ENCODE results near the gene COL9A3.

The COL9A3 gene

DNA sequence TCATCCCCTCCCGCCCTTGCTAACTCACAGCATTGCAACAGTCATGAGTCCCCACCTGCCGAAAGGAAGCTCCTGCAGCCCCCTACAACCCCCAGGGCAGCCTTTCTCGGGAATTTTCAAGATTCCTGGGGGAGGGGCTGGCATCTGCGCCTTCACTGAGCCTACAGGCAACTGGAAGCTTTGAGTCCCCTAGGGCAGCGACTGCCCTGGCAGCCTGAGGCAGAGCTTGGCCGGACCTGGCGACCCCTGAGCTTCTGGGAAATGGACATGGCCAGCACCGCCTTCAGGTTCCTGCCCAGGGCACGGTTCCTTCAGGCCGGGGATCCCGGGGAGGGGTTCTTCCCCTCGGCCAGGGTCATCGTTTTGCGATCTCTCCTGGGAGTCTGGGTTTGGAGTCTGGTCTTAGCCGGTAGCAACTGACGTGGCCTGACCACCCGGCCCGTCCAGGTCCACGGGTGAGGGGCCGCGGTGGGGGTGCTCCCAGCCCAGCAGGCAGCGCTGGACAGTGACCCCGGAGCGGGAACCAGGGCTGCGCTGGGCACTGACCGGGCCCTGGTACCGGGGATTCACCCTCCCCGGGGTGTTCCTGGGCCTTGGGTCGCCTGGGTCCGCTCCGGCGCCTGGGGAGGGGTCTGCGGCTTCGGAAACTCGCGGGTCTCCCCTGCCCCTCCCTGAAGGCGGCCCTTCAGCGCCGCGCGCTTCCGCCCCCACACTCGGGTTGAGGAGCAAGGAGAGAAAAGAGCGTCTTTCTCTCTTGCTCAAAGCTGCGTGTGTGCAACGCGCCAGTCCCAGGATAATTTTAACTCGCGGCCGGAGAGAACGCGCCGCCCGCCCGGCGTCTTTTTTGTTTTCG is 593 bp upstream of the COL9A3 start:
- TF ChIP-seq, protein P1, sequence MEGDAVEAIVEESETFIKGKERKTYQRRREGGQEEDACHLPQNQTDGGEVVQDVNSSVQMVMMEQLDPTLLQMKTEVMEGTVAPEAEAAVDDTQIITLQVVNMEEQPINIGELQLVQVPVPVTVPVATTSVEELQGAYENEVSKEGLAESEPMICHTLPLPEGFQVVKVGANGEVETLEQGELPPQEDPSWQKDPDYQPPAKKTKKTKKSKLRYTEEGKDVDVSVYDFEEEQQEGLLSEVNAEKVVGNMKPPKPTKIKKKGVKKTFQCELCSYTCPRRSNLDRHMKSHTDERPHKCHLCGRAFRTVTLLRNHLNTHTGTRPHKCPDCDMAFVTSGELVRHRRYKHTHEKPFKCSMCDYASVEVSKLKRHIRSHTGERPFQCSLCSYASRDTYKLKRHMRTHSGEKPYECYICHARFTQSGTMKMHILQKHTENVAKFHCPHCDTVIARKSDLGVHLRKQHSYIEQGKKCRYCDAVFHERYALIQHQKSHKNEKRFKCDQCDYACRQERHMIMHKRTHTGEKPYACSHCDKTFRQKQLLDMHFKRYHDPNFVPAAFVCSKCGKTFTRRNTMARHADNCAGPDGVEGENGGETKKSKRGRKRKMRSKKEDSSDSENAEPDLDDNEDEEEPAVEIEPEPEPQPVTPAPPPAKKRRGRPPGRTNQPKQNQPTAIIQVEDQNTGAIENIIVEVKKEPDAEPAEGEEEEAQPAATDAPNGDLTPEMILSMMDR (IDR thresholded peaks at IDR 0.05): no peak

DNA sequence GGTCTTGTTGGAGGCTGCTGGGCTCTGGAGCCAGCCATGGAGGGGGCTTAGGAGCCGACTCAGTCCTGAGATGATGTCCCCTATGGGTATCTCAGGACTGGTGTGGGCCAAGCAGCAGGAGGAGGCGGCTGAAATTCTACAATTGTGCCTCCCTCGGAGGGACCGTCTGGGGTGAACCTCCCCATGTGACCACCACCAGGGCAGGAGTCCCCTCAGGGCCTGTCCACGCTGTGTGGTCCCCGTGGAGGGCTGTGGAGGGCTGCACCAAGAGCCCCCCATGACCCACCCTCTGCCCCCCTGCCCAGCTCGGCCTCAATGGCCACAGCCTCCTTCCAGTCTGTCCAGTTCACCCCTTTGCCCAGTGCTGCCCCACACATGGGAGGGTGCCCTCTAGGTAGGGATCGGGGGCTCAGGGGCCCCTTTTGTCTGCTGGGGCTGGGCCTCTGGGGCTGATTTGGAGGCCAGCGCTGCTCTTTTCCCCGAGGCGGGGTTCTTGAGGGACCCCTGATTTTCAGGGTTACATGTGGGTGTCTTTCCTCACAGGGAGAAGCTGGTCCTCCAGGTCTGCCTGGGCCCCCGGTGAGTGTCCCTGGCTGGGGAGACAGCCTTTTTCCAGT is 1.2 kb downstream of the COL9A3 start:
- TF ChIP-seq, protein P1 (IDR thresholded peaks at IDR 0.05): no peak

DNA sequence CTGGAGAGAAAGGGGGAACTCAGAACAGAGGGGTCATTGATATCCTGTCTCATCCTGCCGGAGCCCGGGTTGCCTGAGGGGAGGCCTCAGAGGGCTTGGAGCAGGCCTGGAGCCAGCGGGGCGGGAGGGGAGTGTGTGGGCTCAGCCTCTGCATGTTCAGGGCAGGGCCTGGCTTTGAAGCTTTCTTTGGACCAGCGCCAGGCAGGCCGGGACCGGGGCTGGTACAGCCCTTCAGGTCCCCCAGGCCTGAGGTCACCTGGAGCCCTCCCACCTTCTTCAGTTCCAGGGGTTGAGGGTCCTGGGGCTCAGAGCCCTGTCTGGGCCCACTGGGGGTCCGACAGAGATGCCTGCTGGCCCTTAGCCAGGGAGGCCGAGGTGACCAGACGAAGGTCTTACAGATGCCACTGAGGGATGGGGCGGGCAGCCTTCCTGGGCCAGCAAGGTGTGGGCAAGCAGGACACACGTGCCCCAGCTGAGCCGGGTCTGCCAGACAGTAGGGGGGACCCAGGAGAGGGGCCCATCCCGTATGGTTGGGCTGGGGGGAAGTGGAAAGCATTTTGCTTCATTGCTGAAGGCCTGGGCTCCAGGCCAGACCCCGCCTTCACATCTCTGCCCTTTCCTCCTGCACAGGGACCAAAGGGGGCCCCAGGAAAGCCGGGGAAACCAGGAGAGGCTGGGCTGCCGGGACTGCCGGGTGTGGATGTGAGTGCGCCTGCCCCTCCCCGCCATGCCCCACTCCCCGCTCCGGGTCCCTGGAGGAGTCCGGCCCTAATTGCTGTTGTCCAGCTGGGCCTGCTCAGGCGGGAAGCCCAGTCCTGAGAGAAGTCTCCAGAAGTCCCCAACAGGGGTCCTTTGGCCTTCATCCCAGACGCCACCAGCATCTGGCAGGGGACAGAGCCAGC is 2.0 kb downstream of the COL9A3 start:
- TF ChIP-seq, protein P1 (IDR thresholded peaks at IDR 0.05): no peak

DNA sequence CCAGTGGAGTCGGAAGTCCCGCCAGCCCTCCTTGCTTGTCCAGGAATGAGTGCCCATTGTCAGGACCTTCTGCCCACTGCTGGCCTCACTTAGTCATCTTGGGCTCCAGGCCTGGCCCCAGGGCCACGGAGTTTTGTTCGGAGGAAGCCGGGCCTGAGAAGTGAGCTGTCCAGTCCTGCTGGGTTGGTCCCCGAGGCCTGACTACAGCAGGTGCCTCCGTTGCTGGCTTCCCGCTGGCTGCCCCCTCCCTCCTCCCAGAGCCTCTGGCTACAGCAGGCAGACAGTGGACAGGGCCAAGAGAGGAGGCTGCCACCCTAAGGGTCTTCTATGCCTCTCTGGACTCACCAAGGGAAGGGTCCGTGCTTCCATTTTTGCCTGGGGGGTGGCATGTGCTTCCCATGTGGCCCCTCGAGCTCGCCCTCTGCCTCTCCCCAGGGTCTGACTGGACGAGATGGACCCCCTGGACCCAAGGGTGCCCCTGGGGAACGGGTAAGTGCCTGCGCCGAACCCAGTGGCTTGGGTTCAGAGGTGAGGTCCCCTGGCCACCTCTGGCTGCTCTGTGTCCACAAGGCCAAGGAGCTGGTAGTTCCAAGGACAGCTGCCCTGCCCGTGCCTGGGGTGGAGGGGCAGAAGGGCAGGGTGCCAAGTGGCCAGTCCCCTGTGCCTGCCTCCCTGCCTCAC is 2.8 kb downstream of the COL9A3 start:
- TF ChIP-seq, protein P1 (IDR thresholded peaks at IDR 0.05): no peak

DNA sequence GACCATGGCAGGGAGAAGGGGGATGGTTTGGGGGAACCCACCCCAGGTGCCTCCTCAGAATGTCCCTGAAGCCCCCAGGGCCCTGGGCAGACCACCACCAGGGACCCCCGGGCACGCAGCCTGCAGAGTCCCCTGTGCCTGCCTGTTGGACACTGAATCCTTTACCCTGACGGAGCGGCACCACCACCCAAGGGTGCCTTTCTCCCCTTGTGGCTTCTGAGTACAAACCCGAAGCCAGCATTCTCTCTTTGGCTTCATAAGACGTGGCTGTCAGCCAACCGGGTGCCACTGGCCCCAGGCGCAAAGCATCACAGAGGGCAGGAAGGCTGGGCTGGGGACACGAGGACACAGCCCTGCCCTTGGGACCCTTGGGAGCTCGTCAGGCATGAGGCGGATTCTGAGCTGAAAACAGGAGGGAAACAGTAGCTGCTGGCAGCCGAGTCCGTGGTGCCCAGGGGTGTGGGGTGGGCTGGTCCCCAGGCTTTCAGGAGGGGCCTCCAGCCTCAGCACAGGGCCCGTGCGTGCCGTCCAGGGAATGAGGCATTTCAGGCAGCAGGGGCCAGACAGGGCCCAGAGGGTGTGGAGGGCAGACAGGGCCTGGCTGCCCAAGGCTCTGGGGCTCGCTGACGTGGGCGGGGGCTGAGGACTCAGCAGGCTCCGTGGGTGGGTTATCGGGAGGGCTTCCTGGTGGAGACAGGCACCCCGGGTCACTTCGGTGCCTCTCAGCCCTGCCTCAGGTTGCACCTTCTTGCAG is 3.5 kb downstream of the COL9A3 start:
- TF ChIP-seq, protein P1 (IDR thresholded peaks at IDR 0.05): no peak

DNA sequence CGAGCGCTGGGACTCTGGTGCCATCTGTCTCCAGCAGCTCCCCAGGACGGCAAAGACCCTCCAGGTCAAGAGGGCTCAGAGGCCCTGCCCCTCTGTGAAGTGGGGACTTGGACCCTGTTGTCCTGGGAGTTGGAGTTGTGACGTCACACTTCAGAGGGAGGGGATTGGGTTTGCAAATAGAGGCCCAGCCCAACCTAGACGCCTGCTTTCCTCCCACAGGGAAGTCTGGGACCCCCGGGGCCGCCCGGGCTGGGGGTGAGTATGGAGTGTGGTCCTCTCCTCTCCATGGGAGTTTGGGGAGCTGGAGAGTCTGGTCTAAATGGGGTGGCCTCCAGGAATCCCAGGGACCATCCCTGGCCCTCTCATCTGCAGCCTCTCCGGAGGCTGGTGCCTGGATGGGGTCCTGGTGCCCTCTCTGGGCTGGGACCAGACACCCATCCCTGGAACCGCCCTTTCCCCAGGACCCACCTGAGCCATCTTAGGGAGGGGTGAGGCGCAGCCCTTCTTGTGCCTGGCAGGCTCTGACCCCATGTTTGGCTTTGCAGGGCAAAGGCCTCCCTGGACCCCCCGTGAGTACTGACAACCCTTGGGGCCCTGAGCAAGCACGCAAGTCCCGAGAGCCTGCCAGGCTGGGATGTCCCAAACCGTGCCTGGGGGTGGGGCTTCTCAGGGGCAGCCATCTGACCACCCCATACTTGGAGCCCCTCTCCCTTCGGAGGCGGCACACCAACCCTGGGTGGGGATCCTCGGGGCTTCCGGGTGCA is 4.3 kb downstream of the COL9A3 start:
- TF ChIP-seq, protein P1 (IDR thresholded peaks at IDR 0.05): no peak
